Natural killer cell (primary cell): ENCODE measurements around the gene CD72. TPM values are rescaled to one million over a fixed set of nuclear protein-coding genes. Genes with fewer than 3 reads are reported as not detected.
"Not testable (repeated sequence)": the region's sequence is repeated elsewhere in the genome, so short reads cannot be mapped to it uniquely, and the experiment has no call there.

Experiments
- ATAC-seq, 3 donors: fragments of 150-1000 bp in 2 of 3; fragments of 200-7000 bp in 1 of 3; cut with Tn5 transposase; 1 replicate in 1 of 3; 2 replicates in 2 of 3; pipeline ENCODE4 v1.10.0; 2021; ENCODE audit warnings: mild to moderate bottlenecking in 2 of 3, moderate library complexity in 2 of 3
- DNase-seq, 2 donors: peaks; one replicate each; pipeline versions ENCODE4 v3.0.0 to v3.0.0-alpha.2; 2013 to 2021; ENCODE audit warnings: mixed read lengths in 1 of 2
- H3K27ac ChIP-seq: one replicate; pipeline ENCODE4 v1.5.1; 2013; ENCODE audit warnings: mild to moderate bottlenecking, low read length
- H3K27me3 ChIP-seq: one replicate; pipeline ENCODE4 v1.6.1; 2013; ENCODE audit warnings: low read length; ENCODE audit not compliant: control insufficient read depth, insufficient read depth
- H3K36me3 ChIP-seq: one replicate; pipeline ENCODE4 v1.6.1; 2013; ENCODE audit warnings: low read length; ENCODE audit not compliant: control insufficient read depth, insufficient read depth
- H3K4me1 ChIP-seq: one replicate; pipeline ENCODE4 v1.6.1; 2013; ENCODE audit warnings: low read length; ENCODE audit not compliant: control insufficient read depth, insufficient read depth
- H3K4me3 ChIP-seq: one replicate; pipeline ENCODE4 v1.5.1; 2013; ENCODE audit warnings: low read length
- H3K9me3 ChIP-seq: one replicate; pipeline ENCODE4 v1.6.1; 2013; ENCODE audit warnings: low read length; ENCODE audit not compliant: control insufficient read depth, insufficient read depth
- H3K27ac Mint-ChIP-seq, 2 donors: one replicate each; pipeline ENCODE4 v1.8.0; 2022; ENCODE audit warnings: mild to moderate bottlenecking in 2 of 2, mixed read lengths in 2 of 2, moderate library complexity in 1 of 2
- H3K27me3 Mint-ChIP-seq, 2 donors: one replicate each; pipeline ENCODE4 v1.8.0; 2022; ENCODE audit warnings: low read depth in 2 of 2, mixed read lengths in 2 of 2
- H3K36me3 Mint-ChIP-seq: one replicate; pipeline ENCODE4 v1.8.0; 2022; ENCODE audit warnings: mixed read lengths
- H3K4me1 Mint-ChIP-seq, 2 donors: one replicate each; pipeline ENCODE4 v1.8.0; 2022; ENCODE audit warnings: mixed read lengths in 2 of 2
- H3K4me3 Mint-ChIP-seq: one replicate; pipeline ENCODE4 v1.8.0; 2022; ENCODE audit warnings: mild to moderate bottlenecking, moderate library complexity, mixed read lengths
- H3K9me3 Mint-ChIP-seq, 2 donors: one replicate each; pipeline ENCODE4 v1.8.0; 2022; ENCODE audit warnings: mixed read lengths in 2 of 2
- WGBS: methylation state at CpG from one replicate; pipeline ENCODE4 v1.1.7; 2013; ENCODE audit warnings: missing lambda C conversion rate; ENCODE audit not compliant: insufficient coverage; 5-methylcytosine and 5-hydroxymethylcytosine counted together
- intact Hi-C: fragments of 100-400 bp; cut with micrococcal nuclease; formaldehyde crosslinking; loops from one replicate; pipeline ENCODE4 v1.14.2; 2022
- total RNA-seq, 4 donors: library from RNA; stranded (reverse); fragments of 120-200 nt in 1 of 4; gene quantifications; one replicate each; pipeline versions ENCODE4 v1.2.3 to v1.2.4, GENCODE V29; 2013 to 2022
- TF ChIP-seq, protein P1 (sequence below): fragments of 200-600 bp; IDR thresholded peaks from one replicate; pipeline ENCODE4 v1.8.0; 2022; ENCODE audit warnings: antibody characterized with exemption

Gene CD72
- total RNA-seq, 3 donors from 2014 or later (not counting 1 experiment from before 2014, with no cell fraction given) = 27.0 to 48.1 (median 32.3) TPM

DNA sequence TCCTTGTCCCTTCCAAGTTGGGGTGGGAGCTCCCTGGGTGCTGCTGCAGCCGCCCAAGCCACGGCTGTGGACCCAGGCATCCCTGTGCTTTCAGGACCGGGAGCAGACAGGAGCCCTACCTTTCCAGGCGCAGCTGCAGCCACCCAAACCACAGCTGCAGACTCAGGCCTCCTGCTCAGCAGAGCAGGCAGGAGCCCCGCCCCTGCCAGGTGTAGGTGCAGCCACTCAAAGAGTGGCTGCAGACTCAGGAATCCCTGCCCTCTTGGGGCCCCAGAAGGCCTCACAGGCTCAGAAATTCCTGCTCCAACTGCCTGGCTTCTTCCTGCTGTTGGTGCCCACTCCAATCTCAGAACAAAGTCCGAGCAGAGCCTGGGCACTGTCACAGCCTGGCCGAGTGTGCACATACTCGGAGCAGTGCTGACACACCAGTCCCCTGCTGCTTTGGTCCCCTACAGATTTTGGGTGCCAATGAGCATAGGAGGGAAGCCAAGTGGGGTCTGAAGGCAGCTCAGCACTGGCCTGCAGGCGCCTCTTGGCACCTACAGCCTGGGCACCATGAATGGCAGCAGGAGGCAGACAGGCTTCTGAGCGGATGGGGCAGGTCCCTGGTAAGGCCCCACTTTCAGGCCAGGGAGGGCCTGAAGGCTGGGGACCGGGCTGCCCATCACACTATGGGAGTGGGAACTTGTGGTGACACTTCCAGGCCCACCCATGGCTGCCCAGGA lies 19.2 kb downstream of the CD72 start:
- no peak overlapping the region for H3K4me3 Mint-ChIP-seq
- peaks cover 10% of the 10 kb centered on the region for H3K4me1 ChIP-seq
- no peak overlapping the region for H3K4me3 ChIP-seq
- intact Hi-C loops = no loop called here
- ATAC-seq (no peak), DNase-seq (no peak)
- H3K9me3 ChIP-seq = peaks cover 1% of the 10 kb centered on the region
- TF ChIP-seq, protein P1, sequence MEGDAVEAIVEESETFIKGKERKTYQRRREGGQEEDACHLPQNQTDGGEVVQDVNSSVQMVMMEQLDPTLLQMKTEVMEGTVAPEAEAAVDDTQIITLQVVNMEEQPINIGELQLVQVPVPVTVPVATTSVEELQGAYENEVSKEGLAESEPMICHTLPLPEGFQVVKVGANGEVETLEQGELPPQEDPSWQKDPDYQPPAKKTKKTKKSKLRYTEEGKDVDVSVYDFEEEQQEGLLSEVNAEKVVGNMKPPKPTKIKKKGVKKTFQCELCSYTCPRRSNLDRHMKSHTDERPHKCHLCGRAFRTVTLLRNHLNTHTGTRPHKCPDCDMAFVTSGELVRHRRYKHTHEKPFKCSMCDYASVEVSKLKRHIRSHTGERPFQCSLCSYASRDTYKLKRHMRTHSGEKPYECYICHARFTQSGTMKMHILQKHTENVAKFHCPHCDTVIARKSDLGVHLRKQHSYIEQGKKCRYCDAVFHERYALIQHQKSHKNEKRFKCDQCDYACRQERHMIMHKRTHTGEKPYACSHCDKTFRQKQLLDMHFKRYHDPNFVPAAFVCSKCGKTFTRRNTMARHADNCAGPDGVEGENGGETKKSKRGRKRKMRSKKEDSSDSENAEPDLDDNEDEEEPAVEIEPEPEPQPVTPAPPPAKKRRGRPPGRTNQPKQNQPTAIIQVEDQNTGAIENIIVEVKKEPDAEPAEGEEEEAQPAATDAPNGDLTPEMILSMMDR = no peak
- no peaks in the 10 kb centered on the region for H3K27me3 ChIP-seq
- peaks cover 0 to 5% of the 10 kb centered on the region in 2 donors for H3K9me3 Mint-ChIP-seq
- no peak overlapping the region for H3K27ac ChIP-seq
- H3K36me3 ChIP-seq = no peaks in the 10 kb centered on the region
- 84% methylated on average over 11 of the region's 11 CpGs for WGBS
- H3K27me3 Mint-ChIP-seq = no peaks in the 10 kb centered on the region
- no peak overlapping the region for H3K27ac Mint-ChIP-seq
- H3K36me3 Mint-ChIP-seq = no peaks in the 10 kb centered on the region
- H3K4me1 Mint-ChIP-seq = peaks cover 9 to 11% of the 10 kb centered on the region in 2 donors

DNA sequence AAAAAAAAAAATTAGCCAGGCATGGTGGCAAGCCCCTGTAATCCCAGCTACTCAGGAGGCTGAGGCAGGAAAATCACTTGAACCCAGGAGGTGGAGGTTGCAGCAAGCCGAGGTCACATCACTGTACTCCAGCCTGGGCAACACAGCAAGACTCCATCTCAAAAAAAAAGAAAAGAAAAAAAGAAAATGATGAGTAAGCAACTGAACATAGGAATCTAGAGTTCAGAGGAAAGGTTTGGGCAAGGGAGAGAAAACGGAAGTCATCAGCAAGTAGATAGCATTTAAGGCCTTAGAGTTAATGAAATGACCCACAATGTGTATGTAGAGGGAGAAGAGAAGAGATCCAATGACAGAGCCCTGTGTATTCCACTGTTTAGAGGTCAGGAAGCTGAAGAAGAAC lies 21.3 kb downstream of the CD72 start:
- H3K4me1 Mint-ChIP-seq, ATAC-seq, H3K27me3 Mint-ChIP-seq, H3K27ac ChIP-seq, H3K4me1 ChIP-seq, H3K36me3 Mint-ChIP-seq, H3K27ac Mint-ChIP-seq, H3K36me3 ChIP-seq, H3K4me3 Mint-ChIP-seq, intact Hi-C loops, DNase-seq, H3K4me3 ChIP-seq, H3K9me3 Mint-ChIP-seq, H3K27me3 ChIP-seq: not testable (repeated sequence)
- peaks cover 17% of the 10 kb centered on the region for H3K9me3 ChIP-seq
- WGBS = 96% methylated on average over 2 of the region's 2 CpGs

DNA sequence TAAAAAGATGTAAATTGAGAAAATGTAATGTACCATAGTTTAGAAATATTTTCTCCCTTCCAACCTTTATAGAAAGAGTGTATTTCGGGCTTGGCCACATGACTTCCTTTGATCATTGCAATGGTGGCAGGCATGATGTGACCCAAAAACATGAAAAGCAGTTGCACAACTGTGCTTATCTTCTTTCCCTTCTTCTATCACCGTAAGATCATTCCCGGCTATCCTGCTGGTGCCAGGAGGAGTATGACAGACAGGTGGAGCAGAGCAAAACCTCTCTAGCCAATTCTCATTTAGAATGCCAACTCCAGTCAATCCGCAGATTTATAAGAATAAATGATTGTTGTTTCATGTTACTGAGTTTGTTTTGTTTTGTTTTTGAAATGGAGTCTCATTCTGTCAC lies 23.7 kb downstream of the CD72 start:
- Mint-ChIP-seq H3K36me3 (peaks cover 9% of the 10 kb centered on the region), H3K27ac (no peak overlapping the region), H3K27me3 (no peaks in the 10 kb centered on the region), H3K4me1 (no peaks in the 10 kb centered on the region), H3K9me3 (peaks cover 4 to 10% of the 10 kb centered on the region in 2 donors), H3K4me3 (no peak overlapping the region)
- 100% methylated on average over 3 of the region's 4 CpGs for WGBS
- H3K9me3 ChIP-seq = peaks cover 17% of the 10 kb centered on the region
- H3K4me3 ChIP-seq = no peak overlapping the region
- no peak for DNase-seq
- H3K36me3 ChIP-seq = no peaks in the 10 kb centered on the region
- intact Hi-C loops = no loop called here
- TF ChIP-seq, protein P1 = no peak
- ATAC-seq = no peak
- no peak overlapping the region for H3K27ac ChIP-seq
- H3K4me1 ChIP-seq = no peaks in the 10 kb centered on the region
- H3K27me3 ChIP-seq = no peaks in the 10 kb centered on the region

DNA sequence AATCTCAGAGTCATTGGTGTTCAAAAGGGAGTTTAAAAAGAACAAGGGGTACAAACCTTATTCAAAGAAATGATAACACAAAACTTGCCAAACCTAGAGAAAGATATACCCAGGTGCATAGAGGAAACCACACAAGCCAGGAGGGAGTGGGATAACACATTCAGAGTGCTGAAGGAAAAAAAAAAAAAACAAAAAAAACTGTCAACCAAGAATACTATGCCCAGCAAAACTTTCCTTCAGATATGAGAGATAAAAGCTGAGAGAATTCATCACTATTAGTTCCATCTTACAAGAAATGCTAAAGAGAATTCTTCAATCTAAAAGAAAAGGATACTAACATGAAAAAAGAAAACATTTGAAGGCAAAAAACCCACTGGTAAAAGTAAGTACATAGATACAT lies 24.6 kb downstream of the CD72 start:
- TF ChIP-seq, protein P1 = no peak
- no peak overlapping the region for H3K4me3 ChIP-seq
- Mint-ChIP-seq H3K27me3 (no peaks in the 10 kb centered on the region), H3K4me1 (no peaks in the 10 kb centered on the region), H3K9me3 (peaks cover 4 to 10% of the 10 kb centered on the region in 2 donors), H3K36me3 (peaks cover 9% of the 10 kb centered on the region), H3K27ac (no peak overlapping the region), H3K4me3 (no peak overlapping the region)
- intact Hi-C loops = no loop called here
- peaks cover 17% of the 10 kb centered on the region for H3K9me3 ChIP-seq
- no peaks in the 10 kb centered on the region for H3K36me3 ChIP-seq
- no peaks in the 10 kb centered on the region for H3K27me3 ChIP-seq
- H3K27ac ChIP-seq = no peak overlapping the region
- no peaks in the 10 kb centered on the region for H3K4me1 ChIP-seq
- DNase-seq = no peak
- ATAC-seq = no peak

DNA sequence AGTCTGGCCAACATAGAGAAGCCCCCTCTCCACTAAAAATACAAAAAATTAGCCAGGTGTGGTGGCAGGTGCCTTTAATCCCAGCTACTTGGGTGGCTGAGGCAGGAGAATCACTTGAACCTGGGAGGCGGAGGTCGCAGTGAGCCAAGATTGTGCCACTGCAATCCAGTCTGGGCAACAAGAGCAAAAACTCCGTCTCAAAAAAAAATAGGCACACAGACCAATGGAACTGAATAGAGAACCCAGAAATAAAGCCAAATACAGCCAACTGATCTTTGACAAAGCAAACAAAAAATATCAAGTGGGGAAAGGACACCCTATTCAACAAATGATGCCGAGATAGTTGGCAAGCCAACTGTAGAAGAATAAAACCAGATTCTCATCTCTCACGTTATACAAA lies 29.7 kb downstream of the CD72 start:
- H3K27ac ChIP-seq, intact Hi-C loops, H3K36me3 ChIP-seq, H3K27me3 ChIP-seq, H3K36me3 Mint-ChIP-seq, ATAC-seq, H3K27me3 Mint-ChIP-seq, H3K4me3 Mint-ChIP-seq, DNase-seq, H3K9me3 Mint-ChIP-seq, H3K27ac Mint-ChIP-seq, H3K4me1 ChIP-seq, H3K4me3 ChIP-seq, H3K4me1 Mint-ChIP-seq: not testable (repeated sequence)
- H3K9me3 ChIP-seq = peaks cover 20% of the 10 kb centered on the region
- WGBS = over 99% methylated on average over 5 of the region's 5 CpGs

DNA sequence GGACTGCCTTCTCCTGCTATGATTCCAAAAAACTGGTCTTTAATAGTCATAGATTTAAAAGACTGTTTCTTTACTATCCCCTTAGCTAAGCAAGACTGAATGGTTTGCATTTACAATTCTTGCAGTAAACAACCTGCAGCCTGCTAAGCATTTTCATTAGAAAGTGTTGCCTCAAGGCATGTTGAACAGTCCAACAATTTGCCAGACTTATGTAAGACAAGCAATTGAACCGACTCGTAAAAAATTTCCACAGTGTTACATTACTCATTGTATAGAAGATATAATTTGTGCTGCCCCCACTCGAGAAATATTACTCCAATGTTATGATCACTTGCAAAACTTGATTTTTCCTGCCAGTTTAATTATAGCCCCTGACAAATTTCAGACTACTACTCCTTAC lies 33.5 kb downstream of the CD72 start:
- H3K27ac Mint-ChIP-seq, H3K27me3 ChIP-seq, H3K9me3 Mint-ChIP-seq, ATAC-seq, H3K4me3 ChIP-seq, H3K4me1 Mint-ChIP-seq, H3K36me3 ChIP-seq, H3K4me1 ChIP-seq, intact Hi-C loops, H3K36me3 Mint-ChIP-seq, H3K27me3 Mint-ChIP-seq, DNase-seq, H3K27ac ChIP-seq, H3K4me3 Mint-ChIP-seq: not testable (repeated sequence)
- peaks cover 19% of the 10 kb centered on the region for H3K9me3 ChIP-seq
- WGBS = 85% methylated on average over 3 of the region's 3 CpGs
